DMS114 treated with DMSO at 0.1 percent for 48 hours (cell line): Measurements from ENCODE around the gene CLVS2.

ENCODE experiments used
- DNase-seq: peaks from one replicate; lab custom pipeline; 2025; ENCODE audit not compliant: unreplicated experiment; lab: John Stamatoyannopoulos, UW

The CLVS2 gene

GRCh38 chr6:123118811-123119210 lies 122.8 kb downstream of the CLVS2 start:
- no peak for DNase-seq
